Spleen (tissue), 11 donors: ENCODE measurements around the gene IL10. TPM values are rescaled to one million over a fixed set of nuclear protein-coding genes. Genes with fewer than 3 reads are reported as not detected.

Experiments used
- DNase-seq: peaks from one replicate; pipeline ENCODE4 v3.0.0-alpha.2; 2020
- H3K27ac ChIP-seq, 8 donors: fragments of 200-600 bp; sonication (generic) in 7 of 8; 1 replicate in 4 of 8; 2 replicates in 4 of 8; pipeline versions ENCODE4 v1.5.0 to v1.8.0; 2016 to 2021; ENCODE audit warnings: inconsistent platforms in 4 of 8, mild to moderate bottlenecking in 4 of 8, moderate library complexity in 1 of 8
- H3K27me3 ChIP-seq, 7 donors: fragments of 200-600 bp; sonication (generic) in 6 of 7; replicated peaks in 1 of 7; 1 replicate in 4 of 7; 2 replicates in 3 of 7; pipeline versions ENCODE4 v1.5.0 to v1.8.0; 2016 to 2021; ENCODE audit warnings: inconsistent platforms in 3 of 7, mild to moderate bottlenecking in 1 of 7
- H3K36me3 ChIP-seq, 6 donors: fragments of 200-600 bp; sonication (generic) in 5 of 6; 1 replicate in 4 of 6; 2 replicates in 2 of 6; pipeline versions ENCODE4 v1.5.0 to v1.8.0; 2016 to 2021; ENCODE audit warnings: inconsistent platforms in 2 of 6
- H3K4me1 ChIP-seq, 6 donors: fragments of 200-600 bp; sonication (generic) in 5 of 6; 1 replicate in 3 of 6; 2 replicates in 3 of 6; pipeline versions ENCODE4 v1.5.0 to v1.8.0; 2016 to 2021; ENCODE audit warnings: inconsistent platforms in 3 of 6
- H3K4me3 ChIP-seq, 8 donors: fragments of 200-600 bp; sonication (generic) in 7 of 8; 1 replicate in 4 of 8; 2 replicates in 4 of 8; pipeline versions ENCODE4 v1.5.0 to v1.8.0; 2016 to 2021; ENCODE audit warnings: inconsistent platforms in 4 of 8, mild to moderate bottlenecking in 4 of 8, moderate library complexity in 2 of 8
- H3K9me3 ChIP-seq, 8 donors: fragments of 200-600 bp; sonication (generic) in 7 of 8; 1 replicate in 4 of 8; 2 replicates in 4 of 8; pipeline versions ENCODE4 v1.5.0 to v1.8.0; 2016 to 2021; ENCODE audit warnings: inconsistent platforms in 4 of 8
- POLR2A ChIP-seq, 3 donors: fragments of 450-650 bp; IDR thresholded peaks; one replicate each; pipeline ENCODE4 v1.5.1; 2017; ENCODE audit warnings: antibody characterized with exemption in 3 of 3, mild to moderate bottlenecking in 1 of 3
- POLR2AphosphoS5 ChIP-seq, 3 donors: sonication (generic); formaldehyde crosslinking; IDR thresholded peaks; one replicate each; pipeline ENCODE4 v1.5.1; 2017; ENCODE audit warnings: antibody characterized with exemption in 3 of 3
- WGBS, 5 donors: extraction: QIAGEN DNeasy Blood & Tissue Kit in 3 of 5; methylation state at CpG; one replicate each; pipeline versions ENCODE4 v1.1.5 to v1.1.7; 2013 to 2018; 5-methylcytosine and 5-hydroxymethylcytosine counted together
- intact Hi-C: fragments of 100-400 bp; cut with DNase I; formaldehyde crosslinking; loops from one replicate; pipeline ENCODE4 v1.15.0; 2023; ENCODE audit warnings: low total_unique reads
- polyA plus RNA-seq, 3 donors: library from polyadenylated mRNA; stranded (reverse); fragments of 200-250 nt; gene quantifications; one replicate each; pipeline ENCODE4 v1.2.1, GENCODE V29; 2013
- total RNA-seq, 7 donors: library from RNA; depleted of rRNA in 3 of 7; stranded (reverse); fragments of >200 nt in 3 of 7; fragmentation: NEBNext Ultra II Directional in 4 of 7; extraction: Animal tissue kit (Norgen Biotek cat#: 25700) in 4 of 7; gene quantifications; one replicate each; pipeline versions ENCODE4 v1.1.0 to v1.2.1, GENCODE V29; 2016 to 2021
- TF ChIP-seq, protein P1 (sequence below), 11 experiments: fragments of 200-600 bp in 7 of 11; fragments of 450-650 bp in 4 of 11; sonication (generic) in 4 of 11; IDR thresholded peaks in 8 of 11; conservative IDR thresholded peaks in 3 of 11; 1 replicate in 7 of 11; 2 replicates in 4 of 11; pipeline versions ENCODE4 v1.4.0 to v1.8.0; 2016 to 2021; ENCODE audit warnings: antibody characterized with exemption in 11 of 11, inconsistent platforms in 4 of 11, mild to moderate bottlenecking in 1 of 11
- donor health status: healthy with polysubstance abuse.
- donor health status: DM: no; HTN: no; CAD: no; lungs with moderate emphysema.
- donor health status: DM: no; HTN: no; CAD: no.
- donor health status: Bipolar disorder and iron deficiency.
- donor health status: healthy.
- donor health status: DM: no; HTN: no; CAD: no.
- donor health status: DM: yes; HTN: yes; CAD: no.

The IL10 gene
- total and polyA plus RNA-seq, 10 donors = 3.0 to 23.2 (median 5.2) TPM

GRCh38 chr1:206738370-206739366, 33.6 kb downstream of the IL10 start:
- intact Hi-C loops = no loop called here
- 47 to 72% (median 69%) methylated on average over 3 of the region's 3 CpGs for WGBS, 5 donors
- H3K27ac ChIP-seq = peak overlapping the region in 6 of 8 donors; percentile 26 to 77 (median 69)

DNA sequence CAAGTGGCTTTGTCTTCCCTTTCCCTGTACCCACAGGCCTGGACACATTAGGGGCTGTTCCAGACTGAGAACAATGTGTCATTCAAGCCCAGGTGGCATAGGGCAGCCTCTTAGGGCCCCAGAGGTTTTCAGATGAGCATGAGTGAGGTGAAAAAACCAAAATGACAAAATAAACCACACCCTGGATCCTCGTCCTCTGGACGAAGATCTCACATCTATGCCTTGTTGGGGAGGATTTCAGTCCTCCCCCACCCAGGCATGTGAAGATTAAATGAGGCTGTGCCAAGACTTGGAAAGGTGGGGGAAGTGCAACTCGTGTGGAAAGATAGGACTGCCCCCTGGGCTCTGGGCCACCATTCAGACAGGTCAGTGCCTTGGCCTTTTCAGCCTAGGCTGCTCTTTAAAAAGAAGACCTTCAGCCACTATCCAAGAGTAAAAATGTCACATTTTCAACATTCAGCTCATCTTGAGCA, 34.5 kb downstream of the IL10 start:
- peak in 1 of 3 donors; percentile 10 for TF ChIP-seq POLR2AphosphoS5 (IDR thresholded peaks at IDR 0.05)
- no peak for TF ChIP-seq POLR2A (IDR thresholded peaks at IDR 0.05)
- TF ChIP-seq, protein P1, sequence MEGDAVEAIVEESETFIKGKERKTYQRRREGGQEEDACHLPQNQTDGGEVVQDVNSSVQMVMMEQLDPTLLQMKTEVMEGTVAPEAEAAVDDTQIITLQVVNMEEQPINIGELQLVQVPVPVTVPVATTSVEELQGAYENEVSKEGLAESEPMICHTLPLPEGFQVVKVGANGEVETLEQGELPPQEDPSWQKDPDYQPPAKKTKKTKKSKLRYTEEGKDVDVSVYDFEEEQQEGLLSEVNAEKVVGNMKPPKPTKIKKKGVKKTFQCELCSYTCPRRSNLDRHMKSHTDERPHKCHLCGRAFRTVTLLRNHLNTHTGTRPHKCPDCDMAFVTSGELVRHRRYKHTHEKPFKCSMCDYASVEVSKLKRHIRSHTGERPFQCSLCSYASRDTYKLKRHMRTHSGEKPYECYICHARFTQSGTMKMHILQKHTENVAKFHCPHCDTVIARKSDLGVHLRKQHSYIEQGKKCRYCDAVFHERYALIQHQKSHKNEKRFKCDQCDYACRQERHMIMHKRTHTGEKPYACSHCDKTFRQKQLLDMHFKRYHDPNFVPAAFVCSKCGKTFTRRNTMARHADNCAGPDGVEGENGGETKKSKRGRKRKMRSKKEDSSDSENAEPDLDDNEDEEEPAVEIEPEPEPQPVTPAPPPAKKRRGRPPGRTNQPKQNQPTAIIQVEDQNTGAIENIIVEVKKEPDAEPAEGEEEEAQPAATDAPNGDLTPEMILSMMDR (IDR thresholded peaks at IDR 0.05 in 8 of 11, conservative IDR thresholded peaks at IDR 0.05 in 3 of 11) = no peak
- intact Hi-C loops = no loop called here
- peaks cover 23 to 90% (median 65%) of the 10 kb centered on the region in 6 donors for H3K4me1 ChIP-seq
- WGBS, 5 donors = 44 to 60% (median 49%) methylated on average over 3 of the region's 3 CpGs
- no peaks in the 10 kb centered on the region for H3K9me3 ChIP-seq
- H3K4me3 ChIP-seq = no peak overlapping the region
- H3K36me3 ChIP-seq = peaks cover 0 to 52% (median 13%) of the 10 kb centered on the region in 6 donors
- no peak for DNase-seq
- H3K27me3 ChIP-seq = no peaks in the 10 kb centered on the region
- H3K27ac ChIP-seq = peak overlapping the region in 7 of 8 donors; percentile 13 to 77 (median 65)

More at GRCh38 chr1:206738370-206739366, 33.6 kb downstream of the IL10 start:
- Histone ChIP-seq H3K4me1 (peaks cover 23 to 89% (median 66%) of the 10 kb centered on the region in 6 donors), H3K27me3 (no peaks in the 10 kb centered on the region), H3K36me3 (peaks cover 0 to 43% (median 4%) of the 10 kb centered on the region in 6 donors), H3K4me3 (no peak overlapping the region), H3K9me3 (no peaks in the 10 kb centered on the region)
- DNase-seq = no peak
- TF ChIP-seq POLR2A (IDR thresholded peaks at IDR 0.05) (no peak), POLR2AphosphoS5 (IDR thresholded peaks at IDR 0.05) (no peak)
- TF ChIP-seq, protein P1 (IDR thresholded peaks at IDR 0.05 in 8 of 11, conservative IDR thresholded peaks at IDR 0.05 in 3 of 11) = peak in 2 of 11 experiments; percentile 7 to 18

GRCh38 chr1:206736878-206737728, 35.2 kb downstream of the IL10 start:
- intact Hi-C loops = no loop called here
- Histone ChIP-seq H3K4me1 (peaks cover 23 to 91% (median 65%) of the 10 kb centered on the region in 6 donors), H3K36me3 (peaks cover 0 to 58% (median 20%) of the 10 kb centered on the region in 6 donors), H3K27ac (peak overlapping the region in 7 of 8 donors; percentile 13 to 77 (median 65)), H3K4me3 (no peak overlapping the region), H3K9me3 (no peaks in the 10 kb centered on the region), H3K27me3 (no peaks in the 10 kb centered on the region)
- TF ChIP-seq POLR2AphosphoS5 (IDR thresholded peaks at IDR 0.05) (peak in 2 of 3 donors; percentile 50 to 64), POLR2A (IDR thresholded peaks at IDR 0.05) (no peak)
- TF ChIP-seq, protein P1 (IDR thresholded peaks at IDR 0.05 in 8 of 11, conservative IDR thresholded peaks at IDR 0.05 in 3 of 11) = no peak
- DNase-seq = no peak
- WGBS, 5 donors = 58 to 76% (median 69%) methylated on average over 12 to 14 of the region's 14 CpGs
